Hematopoietic multipotent progenitor cell treated with erythropoietin and hydrocortisone succinate and interleukin-3 and kit ligand, for 17 days (in vitro differentiated cells): ENCODE data around the gene HDAC1.
"Not testable (repeated sequence)": the region's sequence is repeated elsewhere in the genome, so short reads cannot be mapped to it uniquely, and the experiment has no call there.

Experiments used
- DNase-seq: peaks from one replicate; pipeline ENCODE4 v3.0.0-alpha.2; 2015; ENCODE audit warnings: low spot score

HDAC1 gene

DNA sequence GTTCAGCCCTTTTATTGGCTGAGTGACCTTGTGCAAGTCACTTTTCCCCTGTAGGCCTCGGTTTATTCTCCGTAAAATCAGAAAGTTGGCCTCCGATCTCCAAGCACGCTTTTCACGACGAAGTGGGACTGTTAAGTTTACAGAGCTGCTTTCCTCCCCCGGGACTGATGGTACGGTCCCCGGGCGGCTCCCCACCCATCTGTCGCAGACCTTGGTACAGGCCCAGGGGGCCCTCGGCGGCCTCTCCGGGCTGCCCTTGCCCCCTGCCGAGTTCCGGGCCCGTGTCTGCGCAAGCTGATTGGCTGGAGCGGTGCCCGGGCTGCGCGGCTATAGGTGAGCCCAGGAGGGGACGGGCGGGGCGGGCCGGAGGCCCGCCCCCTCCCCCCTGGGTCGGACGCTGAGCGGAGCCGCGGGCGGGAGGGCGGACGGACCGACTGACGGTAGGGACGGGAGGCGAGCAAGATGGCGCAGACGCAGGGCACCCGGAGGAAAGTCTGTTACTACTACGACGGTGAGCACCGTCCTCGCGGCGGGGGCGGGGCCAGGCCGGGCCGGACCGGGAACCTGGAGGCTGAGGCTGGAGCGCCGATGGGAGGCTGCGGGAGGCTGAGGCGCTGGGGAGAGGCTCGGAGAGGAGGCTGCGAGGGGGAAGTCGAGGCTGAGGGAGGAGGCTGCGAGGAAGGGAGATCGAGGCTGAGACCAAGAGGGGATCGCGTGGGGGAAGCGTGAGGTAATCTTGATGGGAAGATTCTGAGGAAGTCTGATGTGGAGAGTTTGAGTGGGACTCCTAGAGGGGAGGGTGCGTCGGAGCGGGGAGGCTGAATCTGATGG, at the start of gene HDAC1:
Gene HDAC1 (plus strand): TSS at position 376 of the 831 bp plus-strand sequence. CDS start 87 bp downstream, at position 463.
- peak; percentile 97 for DNase-seq

DNA sequence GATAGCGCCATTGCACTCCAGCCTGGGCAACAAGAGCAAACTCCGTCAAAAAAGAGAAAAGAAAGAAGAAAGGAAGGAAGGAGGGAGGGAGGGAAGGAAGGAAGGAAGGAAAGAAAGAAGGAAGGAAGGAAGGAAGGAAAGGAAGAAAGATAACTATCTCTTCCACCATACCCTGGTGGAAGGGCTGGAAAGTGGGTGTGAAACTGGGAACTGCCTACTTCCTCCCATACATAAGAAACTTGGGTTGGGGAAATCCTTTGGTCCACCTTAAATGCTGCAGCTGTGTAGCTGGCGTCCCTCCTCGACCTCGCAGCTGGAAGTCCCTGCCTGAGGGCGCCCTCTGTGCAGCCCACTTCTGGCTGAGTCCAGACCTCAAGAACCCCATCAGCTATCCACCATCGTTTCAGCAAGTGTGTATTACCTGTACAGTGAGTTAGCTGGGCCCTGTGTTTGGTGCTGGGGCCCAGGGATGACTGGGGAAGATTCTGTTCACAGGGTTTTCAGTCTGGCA, 49.5 kb upstream of the HDAC1 start:
- DNase-seq, result no peak

DNA sequence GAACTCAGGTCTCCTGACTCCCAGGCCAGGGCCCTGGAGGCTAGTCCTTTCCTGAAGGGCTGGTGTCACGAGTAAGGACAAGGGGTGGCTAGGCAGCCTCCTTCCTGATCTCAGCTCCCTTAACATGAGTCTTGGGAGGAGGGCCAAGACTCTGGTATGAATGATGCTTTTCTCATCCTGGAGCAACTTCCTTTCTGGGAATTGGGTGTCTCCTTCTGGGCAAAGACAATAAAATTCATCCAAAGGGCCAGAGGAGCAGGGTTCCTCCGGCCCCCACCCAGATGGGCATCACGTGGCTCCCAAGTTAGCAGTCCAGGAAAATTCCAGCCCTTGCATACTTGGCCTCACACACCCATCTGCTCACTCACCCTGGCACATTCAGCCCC, 45.0 kb upstream of the HDAC1 start, which contains the start of gene FAM167B:
Gene FAM167B (plus strand): TSS at position 335 of the 386 bp plus-strand sequence. CDS start 200 bp downstream, outside the sequence.
- DNase-seq, result no peak

DNA sequence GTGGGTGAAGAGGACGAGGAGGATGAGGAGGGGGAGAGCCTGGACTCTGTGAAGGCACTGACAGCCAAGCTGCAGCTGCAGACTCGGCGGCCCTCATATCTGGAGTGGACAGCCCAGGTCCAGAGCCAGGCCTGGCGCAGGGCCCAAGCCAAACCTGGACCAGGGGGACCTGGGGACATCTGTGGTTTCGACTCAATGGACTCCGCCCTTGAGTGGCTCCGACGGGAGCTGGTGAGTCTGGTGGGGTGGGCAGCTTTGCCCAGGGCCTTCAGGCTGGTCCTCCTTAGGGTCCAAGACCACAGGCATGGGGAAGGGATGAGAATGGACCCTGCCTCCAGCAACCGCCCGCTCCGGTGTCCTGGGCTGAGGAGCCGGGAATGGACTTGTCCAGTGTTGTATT, 44.4 kb upstream of the HDAC1 start:
- no peak for DNase-seq

DNA sequence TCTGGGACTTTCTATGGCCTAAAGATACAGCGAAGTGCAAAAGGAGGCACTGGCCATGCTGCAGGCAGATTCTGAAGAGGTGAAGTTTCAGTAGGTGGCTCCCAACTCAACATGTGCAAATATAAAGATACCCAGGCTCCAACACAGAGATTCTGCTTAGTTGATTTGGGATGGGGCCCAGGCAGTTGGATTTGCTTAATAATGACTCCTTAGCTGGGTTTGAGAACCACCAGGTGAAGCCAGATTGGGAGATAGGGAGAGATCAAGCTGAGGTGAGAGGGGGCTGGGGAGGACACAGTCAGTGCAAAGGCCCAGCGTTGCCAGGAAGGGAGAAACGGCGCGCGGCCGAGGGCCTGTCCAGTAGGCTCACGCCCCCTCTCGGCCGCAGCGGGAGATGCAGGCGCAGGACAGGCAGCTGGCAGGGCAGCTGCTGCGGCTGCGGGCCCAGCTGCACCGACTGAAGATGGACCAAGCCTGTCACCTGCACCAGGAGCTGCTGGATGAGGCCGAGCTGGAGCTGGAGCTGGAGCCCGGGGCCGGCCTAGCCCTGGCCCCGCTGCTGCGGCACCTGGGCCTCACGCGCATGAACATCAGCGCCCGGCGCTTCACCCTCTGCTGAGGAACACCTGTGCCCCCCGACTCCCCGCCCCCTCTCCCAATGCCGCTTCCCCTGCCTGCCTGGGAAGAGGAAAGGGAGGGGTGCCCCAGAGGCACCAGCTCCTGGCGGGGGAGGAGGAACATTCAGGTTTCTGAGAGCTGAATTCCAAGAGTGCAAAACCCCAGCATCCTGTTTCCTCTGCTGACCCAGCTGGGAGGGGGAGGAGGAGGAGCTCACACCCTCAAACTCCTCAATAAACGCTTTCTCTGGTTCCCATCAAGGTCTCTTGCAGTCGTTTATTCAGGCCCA, 43.6 kb upstream of the HDAC1 start:
- DNase-seq, result peak; percentile 76

DNA sequence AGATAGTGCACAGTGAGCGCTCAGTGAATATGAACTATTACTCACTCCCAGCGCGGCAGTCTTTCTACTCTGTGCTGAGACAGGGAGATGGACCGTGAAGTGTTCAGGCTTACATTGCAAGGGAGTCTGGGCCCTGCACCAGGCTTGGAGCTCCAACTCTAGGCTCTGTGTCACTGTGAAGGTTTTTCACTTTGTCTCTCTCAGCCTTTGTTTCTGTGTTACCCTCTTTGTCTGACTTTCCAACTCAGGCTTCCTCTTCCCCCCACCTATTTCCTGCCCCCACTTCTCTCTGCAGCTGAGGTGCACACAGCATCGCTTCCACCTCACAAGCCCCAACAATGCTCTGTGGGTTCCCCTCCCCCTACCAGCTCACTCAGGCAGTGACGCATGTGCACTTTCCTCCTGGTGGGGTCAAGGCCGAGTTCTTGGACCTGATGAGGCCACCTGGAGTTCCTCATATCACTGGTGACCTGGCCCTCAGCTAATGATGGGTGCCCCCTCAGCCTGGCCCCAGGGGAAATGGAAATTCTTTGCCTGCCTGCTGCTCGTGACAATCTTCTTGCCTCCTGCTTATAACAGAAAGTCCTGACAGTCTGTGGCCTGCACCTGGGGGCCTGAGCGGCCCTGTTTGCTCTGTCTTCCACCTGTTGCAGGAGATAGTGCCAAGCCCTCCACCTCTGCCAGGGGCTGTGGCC, 41.9 kb upstream of the HDAC1 start:
- DNase-seq, result no peak

DNA sequence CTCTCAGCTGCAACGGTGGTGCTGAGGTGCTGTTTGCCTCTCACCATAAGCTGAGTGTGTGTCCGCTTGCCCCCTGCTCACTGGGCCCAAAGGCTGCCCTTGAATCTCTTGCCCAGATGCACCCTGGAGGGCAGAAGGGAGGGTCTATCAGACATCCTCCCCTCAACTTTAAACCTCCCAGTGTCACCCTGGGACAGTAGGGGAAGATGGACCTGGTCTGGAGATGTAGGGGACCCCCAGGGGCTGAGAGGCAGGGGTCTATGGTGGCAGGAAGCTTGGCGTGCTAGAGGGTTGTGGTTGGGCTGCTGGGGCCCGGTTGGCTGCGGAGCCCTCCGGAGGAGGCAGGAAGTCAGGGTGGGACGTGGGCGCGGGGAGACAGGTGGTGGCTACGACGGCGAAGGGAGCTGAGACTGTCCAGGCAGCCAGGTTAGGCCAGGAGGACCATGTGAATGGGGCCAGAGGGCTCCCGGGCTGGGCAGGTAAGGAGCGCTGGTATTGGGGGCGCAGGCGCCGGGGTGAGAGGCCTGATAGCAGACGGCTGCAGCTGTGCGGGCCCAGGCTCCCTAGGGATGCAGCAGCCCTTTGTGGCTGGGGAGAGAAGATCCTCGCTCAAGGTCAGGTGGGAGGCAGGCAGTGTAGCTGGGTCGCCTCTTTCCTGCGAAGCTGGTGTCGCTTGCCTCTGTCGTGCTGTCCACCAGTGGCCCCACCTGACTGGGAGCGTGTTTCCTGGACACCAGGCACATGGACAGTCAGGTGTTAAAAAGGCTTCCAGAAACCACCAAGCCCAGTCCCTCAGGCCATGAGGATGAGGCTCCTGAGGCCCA, 40.8 kb upstream of the HDAC1 start, which contains the start of gene LCK:
Gene LCK (plus strand): TSS at position 373 of the 824 bp plus-strand sequence. CDS start 23,065 bp downstream, outside the sequence.
- DNase-seq, result no peak

DNA sequence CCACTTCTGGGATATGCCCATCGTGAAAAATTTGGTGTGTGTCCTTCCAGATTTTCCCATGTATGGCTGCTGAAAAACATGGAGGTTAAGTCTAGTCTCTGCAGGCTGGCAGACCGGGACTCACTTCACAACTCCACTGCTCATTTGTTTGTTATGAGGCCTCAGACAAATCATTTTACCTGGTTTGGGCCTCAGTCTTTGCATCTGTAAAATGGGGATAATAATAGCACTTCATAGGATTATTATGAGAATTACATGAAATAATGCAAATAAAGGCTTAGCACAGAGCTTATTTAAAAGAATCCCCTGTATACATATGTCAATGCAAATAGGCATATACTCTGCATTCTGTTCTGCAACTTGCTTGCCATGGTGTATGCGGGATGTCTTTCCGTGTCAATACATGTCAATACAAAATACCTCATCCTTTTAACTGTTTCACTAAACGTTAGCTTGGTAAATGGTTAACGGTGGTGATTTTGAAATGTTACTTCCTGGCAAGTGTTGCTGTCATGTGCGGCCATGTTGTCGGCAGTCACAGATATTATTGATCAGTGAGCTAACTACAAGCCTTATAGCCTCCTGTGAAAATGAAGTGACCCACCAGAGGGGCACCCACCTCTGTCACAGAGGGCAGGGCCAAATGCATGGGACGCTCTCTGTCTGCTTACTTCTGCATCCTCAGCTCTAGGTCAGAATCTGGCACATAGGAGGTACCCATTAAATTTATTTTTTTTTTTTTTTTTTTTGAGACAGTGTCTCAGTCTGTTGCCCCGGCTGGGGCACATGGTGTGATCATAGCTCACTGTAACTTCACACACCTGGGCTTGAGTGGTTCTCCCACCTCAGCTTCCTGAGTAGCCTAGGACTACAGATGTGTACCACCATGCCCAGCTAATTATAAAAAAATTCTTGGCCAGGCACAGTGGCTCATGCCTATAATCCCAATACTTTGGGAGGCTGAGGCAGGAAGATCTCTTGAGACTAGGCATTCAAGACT, 36.5 kb upstream of the HDAC1 start:
- DNase-seq, result no peak

DNA sequence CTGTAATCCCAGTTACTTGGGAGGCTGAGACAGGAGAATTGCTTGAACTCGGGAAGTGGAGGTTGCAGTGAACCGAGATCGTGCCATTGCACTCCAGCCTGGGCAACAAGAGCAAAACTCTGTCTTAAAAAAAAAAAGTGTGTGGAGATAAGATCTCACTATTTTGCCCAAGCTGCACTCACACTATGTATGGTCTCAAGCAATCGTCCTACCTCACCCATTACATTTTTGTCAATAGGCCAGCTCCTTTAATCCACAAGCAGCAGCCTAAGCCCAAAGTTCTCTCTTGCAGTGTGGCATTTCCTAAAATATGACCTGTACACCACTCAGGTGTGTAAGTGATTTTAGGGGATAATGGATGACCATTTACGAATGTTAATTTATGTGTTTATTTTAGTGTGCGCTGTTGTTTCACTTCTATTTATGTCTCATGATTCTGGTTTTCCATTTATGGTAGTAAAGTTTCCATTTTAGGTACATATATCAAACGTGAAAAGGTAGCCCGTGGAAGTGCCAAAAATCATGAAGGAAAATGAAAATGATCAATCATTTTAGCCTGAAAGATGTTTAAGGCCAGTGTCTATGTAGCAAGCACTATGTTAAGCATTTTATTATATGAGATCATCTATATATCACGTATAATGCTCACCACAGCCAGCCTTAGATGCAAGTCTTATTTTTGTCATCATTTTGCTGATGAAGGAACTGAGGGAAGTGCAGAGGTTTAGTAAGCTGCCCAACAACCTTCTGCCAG, 35.2 kb upstream of the HDAC1 start:
- DNase-seq, result no peak

DNA sequence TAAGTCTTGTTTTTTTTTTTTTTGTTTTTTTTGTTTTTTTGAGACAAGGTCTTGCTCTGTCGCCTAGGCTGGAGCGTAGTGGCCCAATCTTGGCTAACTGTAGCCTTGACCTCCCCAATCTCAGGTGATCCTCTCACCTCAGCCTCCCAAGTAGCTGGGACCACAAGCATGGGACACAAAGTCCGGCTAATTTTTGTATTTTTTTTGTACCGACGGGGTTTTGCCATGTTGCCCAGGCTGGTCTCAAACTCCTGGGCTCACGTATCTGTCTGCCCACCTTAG, 34.7 kb upstream of the HDAC1 start:
- DNase-seq, result no peak

DNA sequence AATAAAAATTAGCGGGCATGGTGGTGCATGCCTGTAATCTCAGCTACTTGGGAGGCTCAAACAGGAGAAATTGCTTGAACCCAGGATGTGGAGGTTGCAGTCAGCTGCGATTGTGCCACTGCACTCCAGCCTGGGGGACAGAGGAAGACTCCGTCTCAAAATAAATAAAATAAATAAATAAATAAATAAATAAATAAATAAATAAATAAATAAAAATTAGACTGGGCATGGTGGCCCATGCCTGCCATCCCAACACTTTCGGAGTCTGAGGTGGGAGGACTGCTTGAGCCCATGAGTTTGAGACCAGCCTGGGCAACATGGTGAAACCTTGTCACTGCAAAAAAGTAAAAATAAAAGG, 28.7 kb upstream of the HDAC1 start:
- DNase-seq, result not testable (repeated sequence)

DNA sequence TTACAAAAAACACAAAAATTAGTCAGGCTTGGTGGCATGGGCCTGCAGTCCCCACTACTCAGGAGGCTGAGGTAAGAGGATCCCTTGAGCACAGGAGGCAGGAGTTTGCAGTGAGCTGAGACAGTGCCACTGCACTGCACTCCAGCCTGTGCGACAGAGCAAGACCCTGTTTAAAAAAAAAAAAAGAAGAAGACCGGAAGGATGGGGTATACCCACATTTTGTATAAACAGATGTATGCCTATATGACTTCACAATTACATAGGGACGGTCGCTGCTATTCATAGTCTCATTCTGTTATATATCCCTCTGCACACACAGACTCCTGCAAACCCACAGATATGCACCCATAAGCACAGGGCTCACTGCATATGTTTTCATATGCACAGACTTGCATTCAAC, 28.1 kb upstream of the HDAC1 start:
- DNase-seq, result no peak

DNA sequence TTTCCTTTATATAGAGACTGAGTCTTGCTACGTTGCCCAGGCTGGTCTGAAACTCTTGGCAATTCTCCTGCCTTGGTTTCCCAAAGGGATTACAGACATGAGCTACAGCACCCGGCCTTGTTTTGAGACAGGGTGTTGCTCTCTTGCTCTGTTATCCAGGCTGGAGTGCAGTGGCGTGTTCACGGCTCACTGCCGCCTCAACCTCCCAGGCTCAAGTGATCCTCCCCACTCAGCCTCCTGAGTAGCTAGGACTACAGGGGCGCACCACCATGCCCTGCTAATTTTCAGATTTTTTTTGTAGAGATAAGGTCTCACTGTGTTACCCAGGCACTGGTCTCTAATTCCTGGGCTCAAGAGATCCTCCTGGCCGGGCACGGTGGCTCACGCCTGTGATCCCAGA, 26.0 kb upstream of the HDAC1 start:
- DNase-seq, result no peak

DNA sequence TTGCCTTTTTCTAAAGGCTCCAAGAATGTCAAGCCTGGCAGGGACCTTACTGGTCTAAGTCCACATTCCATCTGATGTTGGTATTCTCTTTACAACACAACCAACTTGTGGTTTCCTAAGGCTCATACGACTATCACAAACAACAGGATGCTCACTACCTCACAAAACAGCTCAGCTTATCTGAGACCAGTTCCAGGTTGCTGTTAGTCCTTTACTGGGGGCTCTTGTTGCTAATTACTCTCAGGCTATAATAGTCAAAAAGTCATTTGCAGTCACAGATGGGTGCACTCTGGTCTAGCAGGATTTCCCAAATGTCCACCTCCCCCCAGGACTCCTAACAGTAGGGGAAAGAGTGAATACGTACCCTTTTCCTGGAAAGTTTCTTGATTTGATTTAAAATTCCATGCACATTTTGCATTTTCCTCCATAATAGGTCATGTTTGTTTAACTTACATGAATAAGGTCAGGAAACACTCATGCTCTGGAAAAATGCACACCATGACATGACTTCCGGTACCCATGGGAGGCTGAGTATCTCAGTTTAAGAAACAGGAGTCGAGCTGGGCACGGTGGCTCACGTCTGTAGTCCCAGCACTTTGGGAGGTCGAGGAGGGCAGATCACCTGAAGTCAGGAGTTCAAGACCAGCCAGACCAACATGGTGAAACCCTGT, 24.8 kb upstream of the HDAC1 start:
- no peak for DNase-seq

DNA sequence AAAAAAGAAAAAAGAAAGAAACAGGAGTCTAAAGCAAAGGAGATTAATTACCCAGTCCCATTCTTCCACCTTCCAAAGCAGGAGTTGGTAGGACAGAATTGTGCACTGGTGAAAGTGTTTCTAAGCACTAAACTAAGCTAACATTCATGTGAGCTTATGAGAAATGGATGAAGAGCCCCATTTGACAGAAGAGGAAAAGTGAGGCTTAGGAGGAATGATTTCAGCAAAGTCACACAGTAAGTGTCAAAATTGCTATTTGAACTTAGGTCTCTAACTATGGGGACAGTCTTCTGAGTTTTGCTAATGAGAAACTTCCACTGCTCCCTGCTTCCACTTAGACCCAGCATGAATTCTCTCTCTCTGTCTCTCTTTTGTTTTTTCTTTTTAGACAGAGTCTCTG, 22.1 kb upstream of the HDAC1 start:
- no peak for DNase-seq

DNA sequence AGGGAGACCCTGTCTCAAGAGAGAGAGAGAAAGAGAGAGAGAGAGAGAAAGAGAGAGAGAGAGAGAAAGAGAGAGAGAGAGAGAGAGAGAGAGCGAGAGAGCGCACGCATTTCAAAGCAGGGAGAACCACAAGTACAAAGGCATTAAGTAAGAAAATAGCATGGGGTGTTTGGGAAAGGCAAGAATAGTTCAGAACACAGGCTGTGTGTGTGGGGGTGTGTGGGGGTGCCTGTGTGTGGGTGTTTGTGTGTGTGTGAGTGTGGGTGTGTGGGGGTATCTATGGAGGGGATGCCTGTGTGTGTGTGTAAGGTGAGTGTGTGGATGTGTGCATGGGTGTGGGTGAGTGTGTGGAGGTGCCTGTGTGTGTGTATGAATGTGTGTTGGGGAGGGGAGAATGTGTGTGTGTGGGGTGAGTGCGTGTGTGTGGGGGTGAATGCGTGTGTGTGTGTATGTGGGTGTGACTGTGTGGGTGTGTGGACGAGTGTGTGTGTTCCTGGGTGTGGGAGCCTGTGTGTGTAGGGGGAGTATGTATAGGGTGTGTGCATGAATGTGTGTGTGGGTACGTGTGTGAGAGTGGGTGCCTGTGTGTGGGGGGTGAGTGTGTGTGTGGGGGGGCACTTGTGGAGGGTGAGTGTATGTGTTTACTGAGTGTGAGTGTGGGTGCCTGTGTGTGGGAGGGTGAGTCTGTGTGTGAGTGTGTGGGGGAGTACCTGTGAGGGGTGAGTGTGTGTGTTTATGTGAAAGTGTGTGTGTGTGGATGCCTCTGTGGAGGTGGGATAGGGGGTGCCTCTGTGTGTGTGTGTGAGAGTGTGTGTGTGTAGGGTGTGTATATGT, 19.1 kb upstream of the HDAC1 start:
- no peak for DNase-seq

DNA sequence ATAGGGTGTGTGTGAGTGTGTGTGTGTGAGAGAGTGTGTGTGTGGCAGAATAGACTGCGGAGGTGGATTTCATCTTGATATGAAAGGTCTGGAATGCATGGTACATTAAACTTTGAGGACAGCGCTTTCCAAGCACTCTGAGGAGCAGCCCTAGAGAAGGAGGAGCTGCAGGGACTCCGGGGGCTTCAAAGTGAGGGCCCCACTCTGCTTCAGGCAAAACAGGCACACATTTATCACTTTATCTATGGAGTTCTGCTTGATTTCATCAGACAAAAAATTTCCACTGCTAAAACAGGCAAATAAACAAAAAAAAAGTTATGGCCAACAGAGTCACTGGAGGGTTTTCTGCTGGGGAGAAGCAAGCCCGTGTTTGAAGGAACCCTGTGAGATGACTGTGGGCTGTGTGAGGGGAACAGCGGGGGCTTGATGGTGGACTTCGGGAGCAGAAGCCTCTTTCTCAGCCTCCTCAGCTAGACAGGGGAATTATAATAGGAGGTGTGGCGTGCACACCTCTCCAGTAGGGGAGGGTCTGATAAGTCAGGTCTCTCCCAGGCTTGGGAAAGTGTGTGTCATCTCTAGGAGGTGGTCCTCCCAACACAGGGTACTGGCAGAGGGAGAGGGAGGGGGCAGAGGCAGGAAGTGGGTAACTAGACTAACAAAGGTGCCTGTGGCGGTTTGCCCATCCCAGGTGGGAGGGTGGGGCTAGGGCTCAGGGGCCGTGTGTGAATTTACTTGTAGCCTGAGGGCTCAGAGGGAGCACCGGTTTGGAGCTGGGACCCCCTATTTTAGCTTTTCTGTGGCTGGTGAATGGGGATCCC, 18.3 kb upstream of the HDAC1 start:
- no peak for DNase-seq
